Upper lobe of left lung (tissue), 6 donors: ENCODE results near the gene KCNJ3. TPM values are rescaled to one million over a fixed set of nuclear protein-coding genes. Genes with fewer than 3 reads are reported as not detected.

ENCODE experiments used
- ATAC-seq, 2 donors: fragments of 200-7000 bp; cut with Tn5 transposase; one replicate each; pipeline ENCODE4 v1.9.1; 2022; ENCODE audit warnings: mild to moderate bottlenecking in 2 of 2, moderate library complexity in 2 of 2; ENCODE audit not compliant: low FRiP score in 2 of 2
- DNase-seq, 2 donors: peaks; one replicate each; pipeline ENCODE4 v3.0.0-alpha.2; 2019 to 2020
- H3K27ac ChIP-seq, 4 donors: fragments of 200-600 bp; sonication (generic); one replicate each; pipeline ENCODE4 v1.5.1; 2016 to 2019
- H3K27me3 ChIP-seq, 4 donors: fragments of 200-600 bp; sonication (generic); one replicate each; pipeline ENCODE4 v1.5.1; 2017 to 2019
- H3K36me3 ChIP-seq, 4 donors: fragments of 200-600 bp; sonication (generic); one replicate each; pipeline ENCODE4 v1.5.1; 2016 to 2019
- H3K4me1 ChIP-seq, 4 donors: fragments of 200-600 bp; sonication (generic); one replicate each; pipeline ENCODE4 v1.5.1; 2018 to 2019
- H3K4me3 ChIP-seq, 4 donors: fragments of 200-600 bp; sonication (generic); one replicate each; pipeline ENCODE4 v1.5.1; 2017 to 2019; ENCODE audit warnings: mild to moderate bottlenecking in 2 of 4, moderate library complexity in 1 of 4
- H3K9me3 ChIP-seq, 4 donors: fragments of 200-600 bp; sonication (generic); one replicate each; pipeline ENCODE4 v1.5.1; 2018 to 2019
- EP300 ChIP-seq, 4 donors: sonication (generic); formaldehyde crosslinking; IDR thresholded peaks; one replicate each; pipeline ENCODE4 v1.5.1; 2017; ENCODE audit warnings: antibody characterized with exemption in 4 of 4, control low read depth in 2 of 4
- POLR2A ChIP-seq, 4 donors: fragments of 450-650 bp; IDR thresholded peaks; one replicate each; pipeline ENCODE4 v1.5.1; 2016 to 2017; ENCODE audit warnings: antibody characterized with exemption in 4 of 4, mild to moderate bottlenecking in 2 of 4
- POLR2AphosphoS5 ChIP-seq, 2 donors: sonication (generic); formaldehyde crosslinking; IDR thresholded peaks; one replicate each; pipeline ENCODE4 v1.5.1; 2017; ENCODE audit warnings: antibody characterized with exemption in 2 of 2
- WGBS, 2 donors: methylation state at CpG; one replicate each; pipeline ENCODE4 v1.1.5; 2017 to 2018; 5-methylcytosine and 5-hydroxymethylcytosine counted together
- total RNA-seq, 6 donors: library from RNA; depleted of rRNA in 4 of 6; stranded (reverse); fragments of >200 nt in 4 of 6; gene quantifications; one replicate each; pipeline versions ENCODE4 v1.1.0 to v1.2.1, GENCODE V29; 2016 to 2021
- TF ChIP-seq, protein P1 (sequence below), 6 experiments: fragments of 450-650 bp in 4 of 6; fragments of 200-600 bp in 2 of 6; sonication (generic) in 2 of 6; IDR thresholded peaks; one replicate each; pipeline ENCODE4 v1.5.1; 2016 to 2019; ENCODE audit warnings: antibody characterized with exemption in 6 of 6
- donor health status: DM: no; HTN: no; CAD: no; lungs with moderate emphysema.
- donor health status: DM: no; HTN: yes; CAD: no; lungs with severe emphysema.

Gene KCNJ3
- total RNA-seq, 6 donors from 2014 or later = not detected

DNA sequence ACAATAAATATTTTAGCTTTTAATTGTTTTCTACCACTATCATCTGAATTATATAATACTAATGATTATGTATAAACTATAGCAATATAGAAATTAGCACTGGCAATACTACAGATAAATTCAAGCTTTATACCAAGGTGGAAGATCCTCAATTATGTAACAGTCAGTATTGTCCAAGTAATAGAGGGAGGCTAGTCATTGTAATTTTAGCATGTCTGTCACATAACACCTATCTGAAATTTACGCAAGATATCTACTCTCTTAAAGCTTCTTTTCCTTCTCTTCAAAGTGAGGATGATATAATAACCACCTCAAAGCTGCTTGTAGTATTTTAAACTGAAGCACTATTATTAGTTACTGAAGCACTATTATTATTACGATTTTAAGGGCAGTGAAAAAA, 12.2 kb downstream of the KCNJ3 start:
- no peaks in the 10 kb centered on the region for H3K36me3 ChIP-seq
- DNase-seq (no peak), ATAC-seq (no peak)
- H3K4me3 ChIP-seq = no peak overlapping the region
- H3K27me3 ChIP-seq = no peaks in the 10 kb centered on the region
- no peaks in the 10 kb centered on the region for H3K9me3 ChIP-seq
- H3K27ac ChIP-seq = no peak overlapping the region
- TF ChIP-seq, protein P1, sequence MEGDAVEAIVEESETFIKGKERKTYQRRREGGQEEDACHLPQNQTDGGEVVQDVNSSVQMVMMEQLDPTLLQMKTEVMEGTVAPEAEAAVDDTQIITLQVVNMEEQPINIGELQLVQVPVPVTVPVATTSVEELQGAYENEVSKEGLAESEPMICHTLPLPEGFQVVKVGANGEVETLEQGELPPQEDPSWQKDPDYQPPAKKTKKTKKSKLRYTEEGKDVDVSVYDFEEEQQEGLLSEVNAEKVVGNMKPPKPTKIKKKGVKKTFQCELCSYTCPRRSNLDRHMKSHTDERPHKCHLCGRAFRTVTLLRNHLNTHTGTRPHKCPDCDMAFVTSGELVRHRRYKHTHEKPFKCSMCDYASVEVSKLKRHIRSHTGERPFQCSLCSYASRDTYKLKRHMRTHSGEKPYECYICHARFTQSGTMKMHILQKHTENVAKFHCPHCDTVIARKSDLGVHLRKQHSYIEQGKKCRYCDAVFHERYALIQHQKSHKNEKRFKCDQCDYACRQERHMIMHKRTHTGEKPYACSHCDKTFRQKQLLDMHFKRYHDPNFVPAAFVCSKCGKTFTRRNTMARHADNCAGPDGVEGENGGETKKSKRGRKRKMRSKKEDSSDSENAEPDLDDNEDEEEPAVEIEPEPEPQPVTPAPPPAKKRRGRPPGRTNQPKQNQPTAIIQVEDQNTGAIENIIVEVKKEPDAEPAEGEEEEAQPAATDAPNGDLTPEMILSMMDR (IDR thresholded peaks at IDR 0.05) = no peak
- no peak for TF ChIP-seq POLR2A (IDR thresholded peaks at IDR 0.05)
- no peak for TF ChIP-seq EP300 (IDR thresholded peaks at IDR 0.05)
- TF ChIP-seq POLR2AphosphoS5 (IDR thresholded peaks at IDR 0.05) = no peak
- no peaks in the 10 kb centered on the region for H3K4me1 ChIP-seq
- 93 to 95% methylated on average over 2 of the region's 2 CpGs for WGBS, 2 donors

- Histone ChIP-seq H3K27ac (no peak overlapping the region), H3K36me3 (no peaks in the 10 kb centered on the region), H3K4me1 (no peaks in the 10 kb centered on the region), H3K27me3 (no peaks in the 10 kb centered on the region), H3K4me3 (no peak overlapping the region), H3K9me3 (no peaks in the 10 kb centered on the region)
- ATAC-seq (no peak), DNase-seq (no peak)
- TF ChIP-seq POLR2A (IDR thresholded peaks at IDR 0.05) (no peak), EP300 (IDR thresholded peaks at IDR 0.05) (no peak), POLR2AphosphoS5 (IDR thresholded peaks at IDR 0.05) (no peak)
- TF ChIP-seq, protein P1 (IDR thresholded peaks at IDR 0.05) = no peak
Observed at GRCh38 chr2:154713675-154714074, 15.2 kb downstream of the KCNJ3 start.

DNA sequence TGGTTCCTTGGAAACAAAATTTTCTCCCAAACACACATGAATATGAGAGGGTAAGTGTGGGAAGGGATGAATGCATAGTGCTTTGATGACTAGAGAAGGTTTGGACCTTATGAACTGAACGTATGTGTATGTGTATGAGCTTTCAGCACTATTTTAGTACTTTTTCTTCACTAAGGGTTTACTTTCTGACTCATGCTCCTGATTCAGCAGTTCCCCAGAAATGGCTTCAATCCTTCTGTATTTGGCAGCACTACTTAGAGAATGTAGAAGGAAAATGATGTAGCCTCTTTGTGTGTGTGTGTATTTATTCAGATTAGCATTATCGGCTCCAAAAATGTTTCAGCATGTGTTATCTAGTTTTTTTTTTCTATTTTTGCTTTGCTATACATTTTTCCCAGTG, 22.2 kb downstream of the KCNJ3 start:
- Histone ChIP-seq H3K27ac (no peak overlapping the region), H3K4me1 (no peaks in the 10 kb centered on the region), H3K9me3 (no peaks in the 10 kb centered on the region), H3K36me3 (no peaks in the 10 kb centered on the region), H3K4me3 (no peak overlapping the region), H3K27me3 (no peaks in the 10 kb centered on the region)
- TF ChIP-seq POLR2AphosphoS5 (IDR thresholded peaks at IDR 0.05) (no peak), POLR2A (IDR thresholded peaks at IDR 0.05) (no peak), EP300 (IDR thresholded peaks at IDR 0.05) (no peak)
- TF ChIP-seq, protein P1 (IDR thresholded peaks at IDR 0.05) = no peak
- WGBS, 2 donors = 70 to 80% methylated on average over 2 of the region's 2 CpGs
- no peak for DNase-seq
- ATAC-seq = no peak

- ATAC-seq = no peak
- Histone ChIP-seq H3K9me3 (no peaks in the 10 kb centered on the region), H3K4me3 (no peak overlapping the region), H3K36me3 (no peaks in the 10 kb centered on the region), H3K27me3 (no peaks in the 10 kb centered on the region), H3K4me1 (no peaks in the 10 kb centered on the region), H3K27ac (no peak overlapping the region)
- DNase-seq = no peak
- TF ChIP-seq POLR2A (IDR thresholded peaks at IDR 0.05) (no peak), POLR2AphosphoS5 (IDR thresholded peaks at IDR 0.05) (no peak), EP300 (IDR thresholded peaks at IDR 0.05) (no peak)
- TF ChIP-seq, protein P1 (IDR thresholded peaks at IDR 0.05) = no peak
- 47 to 50% methylated on average over 6 of the region's 6 CpGs for WGBS, 2 donors
Observed at GRCh38 chr2:154724194-154724797, 25.8 kb downstream of the KCNJ3 start.

GRCh38 chr2:154740361-154740760, 41.9 kb downstream of the KCNJ3 start:
- Histone ChIP-seq H3K9me3 (no peaks in the 10 kb centered on the region), H3K36me3 (no peaks in the 10 kb centered on the region), H3K4me1 (no peaks in the 10 kb centered on the region), H3K27me3 (no peaks in the 10 kb centered on the region), H3K4me3 (no peak overlapping the region), H3K27ac (no peak overlapping the region)
- WGBS, 2 donors = 78 to 81% methylated on average over 2 of the region's 2 CpGs
- DNase-seq (no peak), ATAC-seq (no peak)
- TF ChIP-seq EP300 (IDR thresholded peaks at IDR 0.05) (no peak), POLR2A (IDR thresholded peaks at IDR 0.05) (no peak), POLR2AphosphoS5 (IDR thresholded peaks at IDR 0.05) (no peak)
- TF ChIP-seq, protein P1 (IDR thresholded peaks at IDR 0.05) = no peak
